ENCODE results near the gene RBM20. TPM values are rescaled to one million over a fixed set of nuclear protein-coding genes. Genes with fewer than 3 reads are reported as not detected.
A peak's percentile ranks its signal among the peaks of the same experiment; 100 is the strongest.

Gene RBM20
- total and polyA plus RNA-seq, 2 of the 13 experiments (the other 11 are each of a cell fraction or from before 2014, with no cell fraction given), result 0.02 to 0.22 TPM

GRCh38 chr10:110872145-110872983, 228.2 kb downstream of the RBM20 start (continued):
- TF ChIP-seq ZBTB33 (CRISPR knock-in tag; IDR thresholded peaks at IDR 0.05) (no peak), ZNF572 (CRISPR knock-in tag; IDR thresholded peaks at IDR 0.05) (no peak), ZNF781 (CRISPR knock-in tag; IDR thresholded peaks at IDR 0.05; ENCODE audit: borderline replicate concordance, not compliant biosample characterization) (no peak), SOX5 (CRISPR knock-in tag; IDR thresholded peaks at IDR 0.05; ENCODE audit: borderline replicate concordance) (no peak), PRDM10 (CRISPR knock-in tag; IDR thresholded peaks at IDR 0.05; ENCODE audit: low read depth) (peak; percentile 84), HNRNPH1 (optimal IDR thresholded peaks at IDR 0.05; ENCODE audit: low read depth, low read length) (no peak), PHF8 (CRISPR knock-in tag; IDR thresholded peaks at IDR 0.05) (peak; percentile 54; the same call in 1 of the 2 replicates), ZNF292 (CRISPR knock-in tag; IDR thresholded peaks at IDR 0.05; ENCODE audit: borderline replicate concordance, low read depth) (no peak), TOPORS (CRISPR knock-in tag; IDR thresholded peaks at IDR 0.05) (peak; percentile 50; the same call in 1 of the 2 replicates), E2F1 (CRISPR knock-in tag; IDR thresholded peaks at IDR 0.05) (peak; percentile 32; the same call in 1 of the 2 replicates), NFE2L2 (IDR thresholded peaks at IDR 0.05; ENCODE audit: low read length) (no peak), ZNF513 (CRISPR knock-in tag; conservative IDR thresholded peaks at IDR 0.05) (no peak), BRCA1 (CRISPR knock-in tag; IDR thresholded peaks at IDR 0.05) (0 out of 2 replicates have a peak, but pooled peaks have one; percentile 48), MLLT10 (CRISPR knock-in tag; IDR thresholded peaks at IDR 0.05) (no peak), ZNF512 (CRISPR knock-in tag; IDR thresholded peaks at IDR 0.05) (no peak), PBX2 (CRISPR knock-in tag; IDR thresholded peaks at IDR 0.05) (no peak)
